Measurements from ENCODE around the gene MCC. TPM values are rescaled to one million over a fixed set of nuclear protein-coding genes. Genes with fewer than 3 reads are reported as not detected.

MCC gene
- total RNA-seq, 1 experiment from 2014 or later = 7.6 TPM

DNA sequence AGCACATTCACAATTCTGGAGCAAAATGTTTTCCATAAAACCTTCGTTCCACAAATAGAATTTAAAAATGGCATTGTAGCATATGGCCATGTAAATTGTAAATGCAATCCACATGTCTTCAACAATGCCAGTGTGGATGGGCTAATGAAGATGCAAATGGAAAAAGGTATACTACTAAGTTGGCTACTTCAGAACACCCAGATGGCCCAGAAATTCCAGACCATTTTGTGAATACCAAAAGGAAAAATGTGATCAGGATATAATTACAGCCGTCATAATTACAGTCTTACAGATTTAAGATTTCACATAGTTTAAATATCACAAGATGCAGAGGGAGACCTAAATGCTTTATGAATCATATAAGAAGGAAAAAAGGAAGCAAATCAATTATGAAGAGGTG, 170.6 kb downstream of the MCC start:
- H2AFZ ChIP-seq (ENCODE audit: low read length) = no peak overlapping the region
- Mint-ChIP-seq H3K27me3 (ENCODE audit: low read depth) (no peaks in the 10 kb centered on the region), H3K4me1 (peaks cover 2% of the 10 kb centered on the region in 2 experiments), H3K27ac (no peak overlapping the region; a peak in 1 of 7 replicates), H3K9me3 (no peaks in the 10 kb centered on the region), H3K36me3 (ENCODE audit: insufficient read depth in 1 of 3, low read depth in 3 of 3) (no peaks in the 10 kb centered on the region), H3K4me3 (no peak overlapping the region)
- H3T11ph ChIP-seq (ENCODE audit: low read length) = no peak overlapping the region
- no peak for DNase-seq
- H3K4ac ChIP-seq (ENCODE audit: low read depth, low read length) = no peak overlapping the region
- H3K14ac ChIP-seq (ENCODE audit: insufficient read depth, low read length) = no peak overlapping the region
- H4K8ac ChIP-seq (replicated peaks; ENCODE audit: insufficient read length, low read depth, low read length) = no peak overlapping the region
- no peak overlapping the region for H2BK15ac ChIP-seq (ENCODE audit: low read depth, low read length)
- no peak for TF ChIP-seq CTCF (conservative IDR thresholded peaks at IDR 0.05)
- no peak overlapping the region for H4K5ac ChIP-seq (ENCODE audit: insufficient read length, low read depth, low read length)
- no peaks in the 10 kb centered on the region for H3K27me3 ChIP-seq (ENCODE audit: insufficient read depth, low read length)
- no peak overlapping the region for H2AK5ac ChIP-seq (ENCODE audit: insufficient read length, low read length)
- no peak overlapping the region for H3K4me2 ChIP-seq (ENCODE audit: insufficient read depth, insufficient read length, low read length)
- no peaks in the 10 kb centered on the region for H3K4me1 ChIP-seq (ENCODE audit: insufficient read depth, low read length)
- WGBS (ENCODE audit: extremely low coverage, insufficient read length, low lambda C conversion rate) = no CpG with 5 or more reads among the region's 2 CpGs
- H2BK120ac ChIP-seq (ENCODE audit: low read depth, low read length, poor library complexity, severe bottlenecking) = no peak overlapping the region
- H2BK20ac ChIP-seq (ENCODE audit: low read depth, low read length, poor library complexity, severe bottlenecking) = no peak overlapping the region
- H3K23me2 ChIP-seq (ENCODE audit: insufficient read length, low read depth, low read length, poor library complexity, severe bottlenecking) = no peaks in the 10 kb centered on the region
- no peak overlapping the region for H3K56ac ChIP-seq (ENCODE audit: insufficient read length, low read depth, low read length)
- H3K79me2 ChIP-seq (ENCODE audit: insufficient read depth, low read length) = no peaks in the 10 kb centered on the region
- H2BK12ac ChIP-seq (ENCODE audit: insufficient read length, low read depth, low read length) = no peak overlapping the region
- no peak overlapping the region for H4K91ac ChIP-seq (ENCODE audit: insufficient read length, low read depth, low read length)
- no peak overlapping the region for H3K18ac ChIP-seq (ENCODE audit: insufficient read length, low read depth, low read length)
- H3K9ac ChIP-seq (ENCODE audit: extremely low read depth, insufficient read length, low read length) = no peak overlapping the region
- no peak overlapping the region for H2BK5ac ChIP-seq (ENCODE audit: insufficient read length, low read length)
- no peaks in the 10 kb centered on the region for H4K20me1 ChIP-seq (ENCODE audit: control insufficient read depth, insufficient read depth, insufficient read length)
- no peaks in the 10 kb centered on the region for H3K79me1 ChIP-seq (ENCODE audit: insufficient read depth, low read depth, low read length, poor library complexity, severe bottlenecking)
- H3K23ac ChIP-seq (ENCODE audit: insufficient read length, low read depth, low read length) = no peak overlapping the region
- H3K27ac ChIP-seq (ENCODE audit: insufficient read length, low read depth, low read length) = no peak overlapping the region
- H3K9me3 ChIP-seq (ENCODE audit: control insufficient read depth, low read depth, low read length) = no peaks in the 10 kb centered on the region

Data from H9 (cell line).